ENCODE results near the gene SERTAD1.
"Not testable (repeated sequence)": the region's sequence is repeated elsewhere in the genome, so short reads cannot be mapped to it uniquely, and the experiment has no call there.

Gene SERTAD1

GRCh38 chr19:40460185-40460584 is 34.4 kb upstream of the SERTAD1 start:
- TF ChIP-seq CTCF (conservative IDR thresholded peaks at IDR 0.05; ENCODE audit: low read depth, low read length) = no peak
- no peak for DNase-seq (ENCODE audit: low read depth)
- H3K4me3 ChIP-seq (ENCODE audit: low read depth, low read length) = no peak overlapping the region

GRCh38 chr19:40458597-40458974 is 32.8 kb upstream of the SERTAD1 start:
- no peak for TF ChIP-seq CTCF (conservative IDR thresholded peaks at IDR 0.05; ENCODE audit: low read depth, low read length)
- no peak for DNase-seq (ENCODE audit: low read depth)
- no peak overlapping the region for H3K4me3 ChIP-seq (ENCODE audit: low read depth, low read length)

- no peak overlapping the region for H3K4me3 ChIP-seq (ENCODE audit: low read depth, low read length)
- TF ChIP-seq CTCF (conservative IDR thresholded peaks at IDR 0.05; ENCODE audit: low read depth, low read length) = no peak
- DNase-seq (ENCODE audit: low read depth) = no peak
These were observed 32.3 kb upstream of the SERTAD1 start for GRCh38 chr19:40457953-40458596.

GRCh38 chr19:40457048-40457447 is 31.3 kb upstream of the SERTAD1 start:
- DNase-seq (ENCODE audit: low read depth) = no peak
- H3K4me3 ChIP-seq (ENCODE audit: low read depth, low read length) = no peak overlapping the region
- no peak for TF ChIP-seq CTCF (conservative IDR thresholded peaks at IDR 0.05; ENCODE audit: low read depth, low read length)

- not testable (repeated sequence) for DNase-seq (ENCODE audit: low read depth); H3K4me3 ChIP-seq (ENCODE audit: low read depth, low read length)
These were observed 28.2 kb upstream of the SERTAD1 start for GRCh38 chr19:40453943-40454342.

- H3K4me3 ChIP-seq (ENCODE audit: low read depth, low read length) = no peak overlapping the region
- DNase-seq (ENCODE audit: low read depth) = no peak
- TF ChIP-seq CTCF (conservative IDR thresholded peaks at IDR 0.05; ENCODE audit: low read depth, low read length) = no peak
These were observed 27.5 kb upstream of the SERTAD1 start for GRCh38 chr19:40453151-40453735.

GRCh38 chr19:40452016-40452415 is 26.2 kb upstream of the SERTAD1 start:
- no peak overlapping the region for H3K4me3 ChIP-seq (ENCODE audit: low read depth, low read length)
- no peak for DNase-seq (ENCODE audit: low read depth)
- TF ChIP-seq CTCF (conservative IDR thresholded peaks at IDR 0.05; ENCODE audit: low read depth, low read length) = no peak

All from choroid plexus epithelial cell (primary cell).